ENCODE data around the gene PLCG2.
A peak's percentile ranks its signal among the peaks of the same experiment; 100 is the strongest.

Gene PLCG2

DNA sequence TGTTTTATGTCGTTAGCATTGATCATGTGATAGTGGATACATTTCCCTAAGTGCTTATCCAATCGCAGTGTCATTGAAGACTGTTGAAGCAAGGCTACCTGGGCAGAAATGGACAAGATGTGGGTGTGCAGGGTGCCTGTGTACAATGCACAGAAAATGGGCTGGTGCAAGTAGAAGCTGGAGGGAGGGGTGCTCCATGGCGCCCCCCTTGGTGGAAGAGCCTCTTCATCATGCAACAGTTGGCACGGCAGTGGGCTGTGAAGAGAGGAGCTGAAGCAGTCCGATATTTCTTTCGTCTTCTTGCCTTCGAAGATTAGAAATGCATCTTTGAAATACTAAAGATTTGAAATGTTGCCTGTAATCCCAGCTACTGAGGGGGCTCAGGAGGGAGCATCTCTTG, 100.5 kb downstream of the PLCG2 start:
- no peak for DNase-seq (ENCODE audit: low spot score)

GRCh38 chr16:81880816-81881215, 101.7 kb downstream of the PLCG2 start:
- no peak for DNase-seq (ENCODE audit: low spot score)

GRCh38 chr16:81881228-81881627, 102.1 kb downstream of the PLCG2 start:
- no peak for DNase-seq (ENCODE audit: low spot score)

DNA sequence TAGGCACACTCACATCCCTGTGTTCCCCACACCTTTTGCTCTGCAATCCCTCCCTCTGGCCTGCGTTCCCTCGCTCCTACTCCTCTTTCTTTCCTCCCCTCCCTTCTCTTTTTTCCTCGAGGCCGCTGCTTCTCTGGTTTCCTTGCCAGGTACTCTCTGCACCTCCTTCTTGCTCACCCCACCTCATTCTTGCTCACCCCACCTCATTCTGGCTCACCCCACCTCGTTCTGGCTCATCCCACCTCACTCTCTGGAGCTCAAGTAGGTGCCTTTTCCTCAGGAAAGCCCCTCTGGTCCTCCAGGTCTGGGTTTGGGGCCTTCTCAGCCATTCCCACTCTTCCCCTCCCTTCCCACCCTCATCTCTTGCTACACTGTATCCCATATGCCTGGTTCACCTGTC, 103.5 kb downstream of the PLCG2 start:
- DNase-seq (ENCODE audit: low spot score), result no peak

DNA sequence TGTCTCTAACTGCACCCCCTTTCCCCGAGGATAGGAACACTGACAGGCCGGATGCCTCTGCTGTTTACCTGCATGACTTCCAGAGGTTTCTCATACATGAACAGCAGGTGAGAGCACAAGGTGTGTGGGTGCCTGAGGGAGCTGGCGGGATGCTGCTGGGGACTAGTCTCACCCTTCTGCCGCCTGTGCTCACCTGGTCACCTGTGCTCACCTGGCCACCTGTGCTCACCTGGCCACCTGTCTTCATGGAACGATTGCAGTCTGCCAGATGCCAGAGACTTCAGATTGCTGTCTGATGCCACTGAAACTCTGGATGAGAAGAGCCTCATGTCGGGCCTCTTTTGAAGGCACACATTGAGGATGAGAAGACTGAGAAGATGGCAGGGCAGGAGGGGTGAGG, 104.1 kb downstream of the PLCG2 start:
- DNase-seq (ENCODE audit: low spot score), result no peak

DNA sequence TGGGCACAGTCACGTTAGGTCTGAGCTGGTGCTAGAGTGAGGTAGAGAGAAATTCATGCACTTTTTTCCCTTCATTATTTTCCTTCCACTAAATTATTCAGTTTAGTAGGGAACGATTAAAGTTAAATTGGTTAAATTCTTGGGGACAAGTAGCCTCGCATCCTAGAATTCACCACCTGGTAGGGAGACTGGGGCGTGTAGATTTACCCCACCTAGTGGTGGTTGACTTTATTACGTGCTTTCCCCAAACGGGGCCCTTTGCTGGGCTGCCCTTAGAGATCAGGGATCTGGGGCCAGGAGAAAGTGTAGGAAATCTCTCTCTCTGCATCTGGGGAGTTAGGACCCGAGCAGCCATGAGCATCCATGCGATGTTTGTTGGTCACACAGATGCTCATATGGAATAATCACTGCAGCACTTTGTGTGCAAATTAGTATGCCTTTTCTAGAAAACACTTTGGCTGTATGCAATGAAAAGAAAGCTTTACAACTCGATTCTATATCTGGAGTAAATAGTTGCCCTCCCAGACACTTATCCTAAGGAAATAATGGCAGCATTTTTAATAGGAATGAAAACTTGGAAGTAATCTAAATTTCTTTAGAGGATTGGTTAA, 107.0 kb downstream of the PLCG2 start:
- DNase-seq (ENCODE audit: low spot score), result peak; percentile 41

DNA sequence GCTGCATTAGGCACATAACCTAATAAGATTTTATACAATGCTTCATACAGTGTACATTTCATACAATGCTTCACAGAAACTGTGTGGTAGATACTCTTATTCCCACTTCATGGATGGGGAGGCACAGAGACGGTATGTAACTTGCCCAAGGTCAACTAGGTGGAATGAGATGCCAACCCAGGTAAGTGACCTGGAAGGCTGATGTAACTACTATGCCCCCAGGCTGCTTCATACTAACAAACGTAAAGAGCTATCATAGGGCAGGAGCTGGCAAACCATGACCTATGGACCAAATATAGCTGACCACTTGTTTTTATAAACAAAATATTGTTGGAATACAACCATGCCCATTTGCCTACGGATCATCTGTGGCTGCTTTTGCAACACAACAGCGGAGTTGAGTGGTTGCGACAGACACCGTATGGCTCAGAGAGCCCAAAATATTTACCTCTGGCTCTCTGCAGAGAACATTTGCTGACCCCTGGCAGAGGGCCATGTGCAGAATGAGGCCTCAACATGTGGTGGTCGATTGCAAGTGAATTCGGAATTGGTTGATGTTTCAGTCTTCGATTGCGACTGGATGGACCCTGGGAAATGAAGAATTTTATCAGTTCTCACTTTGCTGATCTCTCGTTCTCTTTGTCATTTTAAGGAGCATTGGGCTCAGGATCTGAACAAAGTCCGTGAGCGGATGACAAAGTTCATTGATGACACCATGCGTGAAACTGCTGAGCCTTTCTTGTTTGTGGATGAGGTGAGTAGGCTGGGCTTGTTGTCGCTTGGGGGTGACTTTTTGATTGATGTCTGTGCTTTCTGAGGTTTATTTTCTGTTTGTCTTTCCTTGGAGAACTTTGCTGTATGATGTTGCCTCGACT, 109.7 kb downstream of the PLCG2 start:
- no peak for DNase-seq (ENCODE audit: low spot score)

GRCh38 chr16:81891736-81892364, 112.8 kb downstream of the PLCG2 start:
- no peak for DNase-seq (ENCODE audit: low spot score)

GRCh38 chr16:81894592-81894991, 115.5 kb downstream of the PLCG2 start:
- DNase-seq (ENCODE audit: low spot score), result no peak

GRCh38 chr16:81896902-81897301, 117.8 kb downstream of the PLCG2 start:
- no peak for DNase-seq (ENCODE audit: low spot score)

- DNase-seq (ENCODE audit: low spot score), result no peak
Measured at GRCh38 chr16:81899601-81900000, 120.5 kb downstream of the PLCG2 start.

- no peak for DNase-seq (ENCODE audit: low spot score)
Measured at GRCh38 chr16:81900014-81900413, 120.9 kb downstream of the PLCG2 start.

GRCh38 chr16:81900456-81900855, 121.4 kb downstream of the PLCG2 start:
- no peak for DNase-seq (ENCODE audit: low spot score)

DNA sequence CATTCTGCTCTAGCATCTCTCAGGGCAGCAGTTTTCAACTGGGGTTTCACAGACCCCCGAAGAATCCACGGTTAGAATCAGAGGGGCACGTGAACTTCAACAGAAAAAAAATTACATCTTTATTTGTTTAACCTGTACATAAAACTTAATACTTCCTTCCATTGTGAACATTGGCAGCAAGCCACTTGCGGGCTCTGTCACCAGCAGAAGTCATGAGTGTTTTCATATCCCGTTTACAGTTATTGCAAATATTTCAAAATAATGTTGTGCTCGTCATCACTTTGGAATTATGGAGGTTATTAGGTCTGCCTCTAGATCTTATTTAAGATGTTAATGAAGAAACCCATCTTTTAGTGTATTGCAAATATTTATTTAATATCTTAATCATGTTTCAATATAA, 122.4 kb downstream of the PLCG2 start:
- DNase-seq (ENCODE audit: low spot score), result no peak

- no peak for DNase-seq (ENCODE audit: low spot score)
Measured at GRCh38 chr16:81902025-81902424, 122.9 kb downstream of the PLCG2 start.

DNA sequence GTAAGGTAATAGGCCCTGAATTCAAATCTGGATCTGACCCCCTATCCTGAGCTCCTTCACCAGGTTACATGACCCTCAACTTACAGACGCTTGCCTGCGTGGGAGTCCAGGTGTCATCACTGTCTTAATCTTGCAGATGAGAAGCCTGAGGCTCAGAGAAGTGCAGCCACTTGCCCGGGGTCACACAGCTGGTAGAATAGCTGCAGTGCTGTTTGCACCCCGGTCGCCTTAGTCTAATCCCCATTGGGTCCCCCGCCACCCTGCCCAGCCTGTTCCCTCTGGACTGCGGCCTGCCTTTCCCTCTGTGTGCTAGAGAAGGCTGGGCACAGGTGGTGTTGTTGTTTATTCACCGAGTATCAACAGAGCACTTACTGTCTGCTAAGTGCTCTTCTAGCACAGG, 125.2 kb downstream of the PLCG2 start:
- DNase-seq (ENCODE audit: low spot score), result no peak

DNA sequence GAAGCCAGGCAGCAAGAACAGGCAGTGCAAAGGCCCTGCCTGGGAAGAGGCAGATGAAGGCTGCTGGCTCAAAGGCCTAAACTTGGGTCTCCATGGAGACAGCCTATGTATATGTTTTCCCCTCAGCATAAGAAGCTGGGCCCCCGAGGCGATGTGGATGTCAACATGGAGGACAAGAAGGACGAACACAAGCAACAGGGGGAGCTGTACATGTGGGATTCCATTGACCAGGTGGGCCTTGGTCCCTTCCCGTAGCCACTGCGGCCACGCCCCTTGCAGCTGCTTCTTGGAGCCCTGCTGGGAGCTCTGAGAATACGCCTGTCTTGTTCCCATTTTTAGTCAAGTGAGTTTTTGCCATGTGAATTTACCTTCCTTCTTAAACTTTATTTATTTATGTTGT, 126.2 kb downstream of the PLCG2 start:
- DNase-seq (ENCODE audit: low spot score), result no peak

- DNase-seq (ENCODE audit: low spot score), result no peak
Measured at GRCh38 chr16:81907681-81908080, 128.6 kb downstream of the PLCG2 start.

- DNase-seq (ENCODE audit: low spot score), result no peak
Measured at GRCh38 chr16:81908466-81909262, 129.6 kb downstream of the PLCG2 start.

DNA sequence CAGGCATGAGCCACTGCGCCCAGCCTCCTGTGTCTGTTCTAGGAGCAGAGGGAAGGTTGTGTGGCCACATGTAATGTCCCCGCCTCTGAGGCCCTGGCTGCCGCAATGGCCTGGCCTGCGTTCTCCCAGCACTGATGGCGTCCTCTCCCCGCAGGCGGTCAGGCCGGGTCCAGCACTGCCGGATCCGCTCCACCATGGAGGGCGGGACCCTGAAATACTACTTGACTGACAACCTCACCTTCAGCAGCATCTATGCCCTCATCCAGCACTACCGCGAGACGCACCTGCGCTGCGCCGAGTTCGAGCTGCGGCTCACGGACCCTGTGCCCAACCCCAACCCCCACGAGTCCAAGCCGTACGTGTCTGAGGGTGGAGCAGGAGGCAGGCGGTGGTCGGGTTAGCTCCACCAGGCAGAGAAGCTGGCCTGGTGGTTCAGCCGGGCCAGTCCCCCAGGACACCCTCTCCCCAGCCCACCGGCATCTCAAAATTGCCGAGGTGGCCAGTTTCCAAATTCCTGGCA, 131.3 kb downstream of the PLCG2 start:
- DNase-seq (ENCODE audit: low spot score), result no peak

DNA sequence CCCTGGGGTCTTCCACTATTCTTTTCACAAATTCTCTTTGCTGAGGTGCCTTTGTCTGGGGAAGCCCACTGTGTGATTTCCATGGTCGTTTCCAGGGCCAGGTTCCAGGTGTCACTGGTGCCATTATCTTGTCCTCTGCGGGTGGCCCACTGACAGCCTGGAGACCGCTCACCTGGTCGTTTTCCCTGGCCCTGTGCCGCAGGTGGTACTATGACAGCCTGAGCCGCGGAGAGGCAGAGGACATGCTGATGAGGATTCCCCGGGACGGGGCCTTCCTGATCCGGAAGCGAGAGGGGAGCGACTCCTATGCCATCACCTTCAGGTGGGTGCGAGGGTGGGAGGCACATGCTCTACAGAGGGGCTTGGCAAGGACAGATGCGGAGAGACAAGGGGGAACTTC, 133.3 kb downstream of the PLCG2 start:
- DNase-seq (ENCODE audit: low spot score), result no peak

DNA sequence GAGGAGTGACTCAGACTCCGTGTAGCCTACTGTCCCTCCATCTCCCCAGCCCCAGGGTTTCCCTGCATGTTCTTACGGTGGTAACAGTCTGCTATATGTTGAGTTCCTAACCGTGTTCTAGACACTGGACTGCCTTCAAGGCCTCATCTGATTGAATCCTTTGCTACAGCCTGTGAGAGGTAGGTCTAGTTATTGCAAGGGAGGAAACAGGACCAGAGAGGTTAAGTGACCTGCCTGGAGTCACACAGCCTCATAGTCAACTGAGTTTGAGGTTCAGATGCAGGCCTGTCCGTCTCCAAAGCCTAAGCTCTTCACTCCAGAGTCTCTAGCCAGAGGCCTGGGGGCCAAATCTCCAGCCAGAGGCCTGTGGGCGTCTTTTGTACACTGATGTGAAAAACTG, 134.1 kb downstream of the PLCG2 start:
- no peak for DNase-seq (ENCODE audit: low spot score)
